VCaP (cell line): ENCODE measurements around the gene ESD.

ENCODE experiments used
- H3K27ac ChIP-seq: fragments of 450-650 bp; 2 replicates; pipeline ENCODE4 v1.5.1; 2017
- CTCF ChIP-seq: fragments of 450-650 bp; conservative IDR thresholded peaks from 2 replicates; pipeline ENCODE4 v1.5.1; 2017; ENCODE audit warnings: mild to moderate bottlenecking, moderate library complexity

ESD gene

GRCh38 chr13:46783504-46783903, 13.5 kb downstream of the ESD start:
- H3K27ac ChIP-seq = no peak overlapping the region
- no peak for TF ChIP-seq CTCF

GRCh38 chr13:46782691-46783090, 14.3 kb downstream of the ESD start:
- no peak overlapping the region for H3K27ac ChIP-seq
- TF ChIP-seq CTCF = no peak

GRCh38 chr13:46782066-46782465, 14.9 kb downstream of the ESD start:
- no peak for TF ChIP-seq CTCF
- no peak overlapping the region for H3K27ac ChIP-seq

GRCh38 chr13:46778890-46779289, 18.1 kb downstream of the ESD start:
- H3K27ac ChIP-seq = no peak overlapping the region
- no peak for TF ChIP-seq CTCF

GRCh38 chr13:46778095-46778494, 18.9 kb downstream of the ESD start:
- H3K27ac ChIP-seq = no peak overlapping the region
- TF ChIP-seq CTCF = no peak

GRCh38 chr13:46775385-46776107, 21.4 kb downstream of the ESD start:
- no peak overlapping the region for H3K27ac ChIP-seq
- TF ChIP-seq CTCF = no peak

GRCh38 chr13:46773541-46773940, 23.4 kb downstream of the ESD start:
- no peak for TF ChIP-seq CTCF
- no peak overlapping the region for H3K27ac ChIP-seq
